Stimulated activated CD4-positive, alpha-beta T cell treated with anti-CD3 and anti-CD28 coated beads, TNF-alpha, amount 100 ng/mL, for 4 hours (primary cell): ENCODE results near the gene OR2M3.
"Not testable (repeated sequence)": the region's sequence is repeated elsewhere in the genome, so short reads cannot be mapped to it uniquely, and the experiment has no call there.

Experiments
- DNase-seq, 3 experiments: peaks; one replicate each; pipeline ENCODE4 v3.0.0-alpha.2; 2020; ENCODE audit warnings: low read depth in 3 of 3

The OR2M3 gene

GRCh38 chr1:248196965-248197364, at the start of gene OR2M3:
TSS of gene OR2M3 (plus strand) at chr1:248197265. CDS start at chr1:248203068, 5,803 bp downstream.
- no peak for DNase-seq

GRCh38 chr1:248152056-248152827, 44.8 kb upstream of the OR2M3 start:
- DNase-seq: no peak

GRCh38 chr1:248155927-248156326, 41.1 kb upstream of the OR2M3 start:
- DNase-seq: no peak

- no peak for DNase-seq
Measured at GRCh38 chr1:248158758-248159157, 38.3 kb upstream of the OR2M3 start.

- DNase-seq: no peak
Measured at GRCh38 chr1:248164031-248164430, 33.0 kb upstream of the OR2M3 start.

GRCh38 chr1:248165186-248165585, 31.9 kb upstream of the OR2M3 start:
- no peak for DNase-seq

- no peak for DNase-seq
Measured at GRCh38 chr1:248174521-248174920, 22.5 kb upstream of the OR2M3 start, which contains the start of gene OR2M2. TSS of gene OR2M2 (plus strand) at chr1:248174821. CDS start at chr1:248179986, 5,165 bp downstream.

- no peak for DNase-seq
Measured at GRCh38 chr1:248183996-248184395, 13.1 kb upstream of the OR2M3 start.

- DNase-seq: no peak
Measured at GRCh38 chr1:248187363-248187762, 9.7 kb upstream of the OR2M3 start.

GRCh38 chr1:248189026-248189425, 8.0 kb upstream of the OR2M3 start:
- no peak for DNase-seq

GRCh38 chr1:248194117-248194516, 2.9 kb upstream of the OR2M3 start:
- DNase-seq: no peak

GRCh38 chr1:248215880-248216279, 18.8 kb downstream of the OR2M3 start:
- DNase-seq: no peak

GRCh38 chr1:248225537-248225936, 28.5 kb downstream of the OR2M3 start:
- no peak for DNase-seq

- DNase-seq: no peak
Measured at GRCh38 chr1:248229360-248229908, 32.4 kb downstream of the OR2M3 start.

GRCh38 chr1:248231117-248231516, 34.1 kb downstream of the OR2M3 start, which contains the start of gene OR2M4:
TSS of gene OR2M4 (plus strand) at chr1:248231417. CDS start at chr1:248238929, 7,512 bp downstream.
- DNase-seq: no peak

GRCh38 chr1:248239478-248239877, 42.4 kb downstream of the OR2M3 start:
- no peak for DNase-seq

- no peak for DNase-seq
Measured at GRCh38 chr1:248243204-248243603, 46.1 kb downstream of the OR2M3 start.

GRCh38 chr1:248259309-248259708, 62.2 kb downstream of the OR2M3 start:
- not testable (repeated sequence) for DNase-seq
